Stimulated activated memory B cell treated with anti-CD40 and anti-IgM and Interleukin-4, amounts not matched to agents 10 μg/mL and 1 μg/mL and 100 μg/mL, for 72 hours (primary cell): ENCODE data around the gene MSLN.
A peak's percentile ranks its signal among the peaks of the same experiment; 100 is the strongest.

Source experiments
- ATAC-seq: fragments of 150-1000 bp; cut with Tn5 transposase; 2 replicates; pipeline ENCODE4 v1.10.0; 2021
- H3K27ac Mint-ChIP-seq: one replicate; pipeline ENCODE4 v1.8.0; 2022; ENCODE audit warnings: mild to moderate bottlenecking, mixed read lengths
- H3K27me3 Mint-ChIP-seq: one replicate; pipeline ENCODE4 v1.8.0; 2022; ENCODE audit warnings: mixed read lengths
- H3K36me3 Mint-ChIP-seq: one replicate; pipeline ENCODE4 v1.8.0; 2022; ENCODE audit warnings: mixed read lengths
- H3K4me1 Mint-ChIP-seq: one replicate; pipeline ENCODE4 v1.8.0; 2022; ENCODE audit warnings: mixed read lengths
- H3K4me3 Mint-ChIP-seq: one replicate; pipeline ENCODE4 v1.8.0; 2022; ENCODE audit warnings: mild to moderate bottlenecking, moderate library complexity, mixed read lengths
- H3K9me3 Mint-ChIP-seq: one replicate; pipeline ENCODE4 v1.8.0; 2022; ENCODE audit warnings: mixed read lengths

MSLN gene

DNA sequence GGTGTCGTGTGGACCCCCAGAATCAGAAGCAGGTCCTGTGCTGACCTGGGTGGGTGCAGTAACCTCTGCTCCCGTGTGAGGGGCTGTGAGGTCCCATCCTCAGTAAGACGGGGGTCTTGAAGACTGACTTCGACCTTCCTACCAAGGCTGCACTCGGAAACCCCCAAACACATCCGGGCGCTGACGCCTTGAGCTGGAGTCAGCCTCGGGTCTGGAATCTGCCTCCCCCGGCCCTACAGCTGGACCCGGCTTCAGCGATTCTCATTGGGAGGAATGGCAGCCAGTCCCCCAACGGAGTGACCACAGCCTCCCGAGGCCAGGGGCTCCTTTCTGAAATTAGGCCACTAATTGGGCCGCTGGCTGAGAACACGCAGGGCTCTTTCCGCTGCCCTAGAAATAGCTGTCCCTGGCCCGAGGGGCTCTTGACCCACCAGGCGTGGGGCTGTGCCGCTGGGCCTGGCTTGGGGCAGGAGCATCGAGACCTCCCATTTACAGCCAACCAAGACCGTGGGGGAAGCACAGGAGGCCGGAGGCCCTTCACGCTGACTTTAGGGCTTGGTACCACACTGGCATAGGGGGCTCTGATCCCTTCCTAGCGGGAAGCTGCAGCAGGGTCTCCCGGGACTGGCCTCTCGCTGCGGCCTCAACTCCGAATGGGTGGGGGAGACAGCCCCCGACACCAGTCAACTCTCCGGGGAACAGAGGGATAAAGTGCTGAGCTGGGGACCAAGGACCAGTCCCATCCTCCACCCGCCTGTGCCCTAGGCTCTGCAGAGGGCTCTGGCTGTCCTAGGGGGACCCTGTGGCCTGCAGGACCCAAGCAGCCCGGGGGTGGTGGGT is 42.6 kb downstream of the MSLN start:
- H3K4me1 Mint-ChIP-seq, result peaks cover 16% of the 10 kb centered on the region
- H3K9me3 Mint-ChIP-seq, result no peaks in the 10 kb centered on the region
- H3K4me3 Mint-ChIP-seq, result no peak overlapping the region
- H3K27ac Mint-ChIP-seq, result no peak overlapping the region
- H3K36me3 Mint-ChIP-seq, result peaks cover 6% of the 10 kb centered on the region
- ATAC-seq, result no peak
- H3K27me3 Mint-ChIP-seq, result peaks cover 34% of the 10 kb centered on the region

DNA sequence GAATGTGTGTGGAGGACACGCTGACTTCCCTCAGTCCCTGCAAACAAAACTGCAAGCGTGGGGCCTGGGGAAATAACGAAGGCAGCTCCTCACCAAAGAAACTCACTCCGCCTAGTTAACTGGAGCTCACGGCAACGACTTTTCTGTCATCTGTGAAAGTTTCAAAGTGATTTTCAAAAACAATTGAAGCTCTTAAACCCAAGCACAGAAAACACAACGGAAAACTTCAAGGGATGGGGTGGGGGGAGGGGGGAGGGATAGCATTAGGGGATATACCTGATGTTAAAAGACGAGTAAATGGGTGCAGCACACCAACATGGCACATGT is 43.2 kb downstream of the MSLN start:
- Mint-ChIP-seq H3K27me3 (peaks cover 33% of the 10 kb centered on the region), H3K27ac (no peak overlapping the region), H3K4me3 (no peak overlapping the region), H3K4me1 (peaks cover 15% of the 10 kb centered on the region), H3K36me3 (peaks cover under 1% of the 10 kb centered on the region), H3K9me3 (no peaks in the 10 kb centered on the region)
- ATAC-seq, result no peak

DNA sequence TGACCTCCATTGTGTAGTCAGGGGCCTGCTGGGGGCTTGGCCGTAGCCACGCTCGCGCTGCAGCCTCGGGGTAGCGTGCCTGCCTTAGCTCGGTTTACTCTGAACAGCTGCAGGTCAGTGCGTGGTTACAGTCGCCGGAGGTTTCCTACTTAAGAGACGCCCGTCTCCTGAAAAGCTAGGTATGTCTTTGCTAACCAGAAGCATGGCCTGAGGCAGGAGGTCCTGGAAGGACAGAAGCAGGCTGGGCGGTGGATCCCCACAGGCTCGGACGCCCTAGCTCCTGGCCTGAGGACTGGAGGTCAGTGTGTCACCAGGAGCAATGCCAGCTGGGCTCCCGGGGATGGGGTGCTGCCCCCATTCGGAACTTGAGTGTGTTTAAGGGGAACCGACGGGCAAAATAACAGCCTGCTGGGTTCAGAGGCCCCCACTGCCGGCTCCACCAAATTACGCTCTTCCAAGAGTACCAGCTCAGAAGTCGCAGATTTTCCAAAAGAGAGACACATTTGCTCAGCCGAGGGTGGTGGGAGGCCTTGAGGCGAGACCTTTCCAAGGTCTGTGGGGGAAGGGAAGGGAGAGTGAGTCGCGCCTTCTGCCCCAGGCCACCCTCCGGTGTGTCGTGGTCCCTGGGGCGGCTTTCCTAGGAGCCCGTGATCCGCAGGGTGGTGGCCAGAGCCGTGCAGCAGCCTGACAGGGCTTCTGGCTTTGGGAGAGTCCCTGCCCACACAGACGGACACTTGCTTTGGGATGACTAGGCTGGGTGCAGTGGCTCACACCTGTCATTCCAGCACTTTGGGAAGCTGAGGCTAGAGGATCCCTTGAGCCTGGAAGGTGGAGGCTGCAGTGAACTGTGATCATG is 43.9 kb downstream of the MSLN start:
- Mint-ChIP-seq H3K36me3 (no peaks in the 10 kb centered on the region), H3K9me3 (no peaks in the 10 kb centered on the region), H3K4me3 (no peak overlapping the region), H3K4me1 (peaks cover 11% of the 10 kb centered on the region), H3K27me3 (peaks cover 36% of the 10 kb centered on the region), H3K27ac (no peak overlapping the region)
- no peak for ATAC-seq

DNA sequence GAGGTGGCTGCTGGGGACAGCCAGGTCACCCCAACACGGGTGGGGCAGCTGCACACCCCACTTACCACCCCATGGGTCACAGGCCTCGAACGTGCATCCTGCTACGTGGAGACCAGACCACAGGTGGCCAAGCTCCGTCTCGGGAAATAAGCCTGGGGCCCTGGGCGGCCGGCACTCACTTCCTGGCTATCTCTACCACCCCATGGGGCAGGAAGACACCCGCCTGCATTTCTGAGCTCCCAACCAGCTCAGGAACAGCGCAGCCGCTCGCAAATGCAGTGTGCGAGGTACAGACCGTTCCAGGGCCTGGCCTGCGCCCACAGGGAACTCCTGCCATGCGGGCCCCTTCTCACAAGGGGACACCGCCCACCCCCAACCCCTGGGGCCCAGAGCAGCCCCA is 44.9 kb downstream of the MSLN start:
- no peak overlapping the region for H3K4me3 Mint-ChIP-seq
- peaks cover 47% of the 10 kb centered on the region for H3K27me3 Mint-ChIP-seq
- peaks cover 11% of the 10 kb centered on the region for H3K4me1 Mint-ChIP-seq
- H3K27ac Mint-ChIP-seq, result no peak overlapping the region
- H3K9me3 Mint-ChIP-seq, result no peaks in the 10 kb centered on the region
- no peak for ATAC-seq
- no peaks in the 10 kb centered on the region for H3K36me3 Mint-ChIP-seq

DNA sequence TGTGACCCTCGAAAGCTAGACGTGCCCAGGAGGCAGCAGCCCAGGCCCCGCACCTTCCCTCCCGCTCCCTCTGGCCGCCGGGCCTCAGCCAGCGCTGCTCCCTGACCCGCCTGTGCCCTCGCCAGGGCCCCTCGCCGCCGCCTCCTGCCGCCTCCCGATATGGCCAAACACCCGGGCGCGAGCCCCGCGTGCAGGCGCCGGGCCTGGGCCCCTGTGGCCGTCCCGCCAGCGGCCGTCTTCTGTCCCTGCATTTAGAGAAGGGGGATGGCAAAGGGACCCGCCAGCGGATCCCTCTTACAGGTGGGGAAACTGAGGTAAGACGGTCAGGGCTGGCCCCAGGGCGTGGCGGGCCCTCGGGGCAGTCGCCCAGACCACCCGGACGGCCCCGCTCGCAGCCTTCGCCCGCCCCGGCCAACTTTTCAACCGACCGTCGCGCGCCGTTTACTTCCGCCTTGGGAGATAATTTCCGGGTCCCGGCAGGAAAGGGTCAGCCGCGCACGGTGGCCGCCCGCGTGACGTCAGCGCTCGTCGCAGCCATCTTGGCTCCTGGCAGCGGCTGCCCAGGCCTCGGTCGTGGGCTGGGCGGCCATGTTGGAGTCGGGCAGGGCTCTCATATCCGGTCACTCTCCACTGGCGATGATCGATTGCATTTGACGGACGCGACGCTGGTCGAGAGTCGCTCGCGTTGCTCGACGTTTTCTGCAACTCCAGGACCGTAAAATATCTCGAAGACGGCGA is 47.0 kb downstream of the MSLN start:
- peaks cover 59% of the 10 kb centered on the region for H3K27me3 Mint-ChIP-seq
- peak overlapping the region; percentile 89 for H3K4me3 Mint-ChIP-seq
- ATAC-seq, result peak; percentile 95
- H3K9me3 Mint-ChIP-seq, result peaks cover 3% of the 10 kb centered on the region
- H3K4me1 Mint-ChIP-seq, result peaks cover 16% of the 10 kb centered on the region
- peak overlapping the region; percentile 91 for H3K27ac Mint-ChIP-seq
- H3K36me3 Mint-ChIP-seq, result peaks cover 6% of the 10 kb centered on the region

DNA sequence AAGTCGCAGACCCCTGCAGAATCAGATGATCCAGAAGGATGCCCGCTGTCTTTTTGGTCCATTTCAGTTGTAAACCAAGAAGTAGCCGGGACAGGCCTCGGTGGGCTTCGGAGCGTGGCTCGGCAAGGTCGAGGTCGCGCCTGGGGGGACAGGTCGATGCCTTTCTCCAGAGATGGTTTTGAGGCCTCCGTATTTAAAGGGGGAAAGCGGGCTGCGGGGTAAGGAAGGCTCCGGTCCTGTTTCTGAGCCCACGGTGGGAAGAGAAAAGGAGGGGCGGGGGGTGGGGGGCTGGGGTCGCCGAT is 47.5 kb downstream of the MSLN start:
- Mint-ChIP-seq H3K9me3 (peaks cover 3% of the 10 kb centered on the region), H3K4me1 (peaks cover 16% of the 10 kb centered on the region), H3K36me3 (peaks cover 6% of the 10 kb centered on the region), H3K4me3 (peak overlapping the region; percentile 89), H3K27me3 (peaks cover 63% of the 10 kb centered on the region), H3K27ac (peak overlapping the region; percentile 91)
- ATAC-seq, result no peak

DNA sequence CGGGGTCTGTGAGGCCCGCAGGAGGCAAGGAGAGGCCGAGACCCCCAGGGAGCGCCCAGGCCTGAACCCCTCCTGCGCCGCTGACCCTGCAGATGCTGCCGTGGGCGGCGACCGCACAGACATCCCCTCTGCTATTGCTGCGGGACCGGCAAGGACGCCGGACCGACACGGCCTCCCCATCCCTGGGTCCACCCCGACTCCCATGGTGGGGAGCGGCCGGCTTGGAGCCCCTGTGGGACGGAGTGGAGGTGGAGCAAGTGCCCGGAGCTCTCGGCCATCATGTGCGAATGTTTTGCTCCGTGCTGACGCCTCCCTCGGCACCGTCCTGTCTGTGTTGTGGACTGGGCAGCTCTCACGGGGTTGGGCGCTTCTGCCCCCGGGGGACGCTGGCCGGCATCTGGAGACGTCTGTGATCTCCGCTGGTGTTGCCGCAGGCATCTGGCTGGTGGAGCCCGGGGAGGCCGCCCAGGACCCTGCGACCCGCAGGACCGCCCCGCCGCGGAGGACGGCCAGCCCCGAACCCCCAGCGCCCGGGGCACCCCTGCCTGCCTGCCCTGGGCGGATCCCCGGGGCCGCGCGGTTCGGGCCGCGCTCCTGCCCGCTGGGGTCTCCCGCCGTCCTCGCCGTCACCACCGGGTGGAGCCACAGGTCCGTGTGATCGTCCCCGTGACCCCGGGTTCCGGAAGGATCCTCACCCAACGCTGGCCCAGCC is 52.8 kb downstream of the MSLN start:
- H3K4me1 Mint-ChIP-seq, result peaks cover 8% of the 10 kb centered on the region
- peaks cover 55% of the 10 kb centered on the region for H3K27me3 Mint-ChIP-seq
- H3K9me3 Mint-ChIP-seq, result peaks cover 3% of the 10 kb centered on the region
- peaks cover 6% of the 10 kb centered on the region for H3K36me3 Mint-ChIP-seq
- no peak overlapping the region for H3K27ac Mint-ChIP-seq
- peak overlapping the region; percentile 35 for H3K4me3 Mint-ChIP-seq
- peak; percentile 74 for ATAC-seq

DNA sequence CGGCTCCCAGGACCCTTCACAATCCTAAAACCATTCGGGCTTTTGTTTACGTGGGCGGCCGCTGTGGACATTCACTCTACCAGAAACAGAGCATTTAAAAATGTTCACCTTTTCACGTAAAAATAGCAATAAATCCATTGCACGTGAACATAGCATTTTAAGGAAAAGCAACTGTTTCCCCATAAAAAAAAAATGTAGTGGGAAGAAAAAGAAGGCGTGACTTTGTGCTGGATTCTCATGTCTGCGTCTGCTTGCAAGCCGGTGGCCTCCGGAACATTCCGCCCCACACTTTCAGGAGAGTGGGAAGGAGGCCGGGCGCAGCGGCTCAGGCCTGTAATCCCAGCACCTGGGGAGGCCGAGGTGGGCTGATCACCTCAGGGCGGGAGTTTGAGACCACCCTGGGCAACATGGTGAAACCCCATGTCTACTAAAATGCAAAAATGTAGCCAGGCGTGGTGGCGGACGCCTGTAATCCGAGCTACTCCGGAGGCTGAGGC is 53.4 kb downstream of the MSLN start:
- no peak for ATAC-seq
- H3K9me3 Mint-ChIP-seq, result peaks cover 3% of the 10 kb centered on the region
- no peak overlapping the region for H3K4me3 Mint-ChIP-seq
- peaks cover 6% of the 10 kb centered on the region for H3K4me1 Mint-ChIP-seq
- H3K27me3 Mint-ChIP-seq, result peaks cover 49% of the 10 kb centered on the region
- peaks cover 6% of the 10 kb centered on the region for H3K36me3 Mint-ChIP-seq
- H3K27ac Mint-ChIP-seq, result no peak overlapping the region

DNA sequence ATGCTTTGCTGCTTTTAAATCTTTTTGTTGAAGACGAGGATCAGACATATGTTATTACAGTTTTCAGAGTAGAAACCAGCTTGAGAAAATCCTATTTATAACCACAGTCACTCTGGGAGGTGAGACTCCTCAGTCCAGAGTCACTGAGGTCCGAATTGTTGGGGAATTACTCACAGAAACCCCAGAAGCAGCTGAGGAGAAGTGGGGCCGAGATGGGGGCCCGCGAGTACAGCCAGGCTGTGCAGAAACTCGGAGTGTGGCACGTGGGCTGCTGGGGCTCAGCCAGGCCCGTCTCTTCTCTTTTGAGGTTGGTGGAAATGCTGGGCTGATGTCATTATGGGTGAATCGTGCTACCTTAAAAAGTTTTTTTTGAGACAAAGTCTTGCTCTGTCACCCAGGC is 54.4 kb downstream of the MSLN start:
- Mint-ChIP-seq H3K36me3 (peaks cover 6% of the 10 kb centered on the region), H3K27me3 (peaks cover 38% of the 10 kb centered on the region), H3K4me1 (peaks cover 12% of the 10 kb centered on the region), H3K4me3 (no peak overlapping the region), H3K27ac (no peak overlapping the region), H3K9me3 (peaks cover 3% of the 10 kb centered on the region)
- ATAC-seq, result no peak

DNA sequence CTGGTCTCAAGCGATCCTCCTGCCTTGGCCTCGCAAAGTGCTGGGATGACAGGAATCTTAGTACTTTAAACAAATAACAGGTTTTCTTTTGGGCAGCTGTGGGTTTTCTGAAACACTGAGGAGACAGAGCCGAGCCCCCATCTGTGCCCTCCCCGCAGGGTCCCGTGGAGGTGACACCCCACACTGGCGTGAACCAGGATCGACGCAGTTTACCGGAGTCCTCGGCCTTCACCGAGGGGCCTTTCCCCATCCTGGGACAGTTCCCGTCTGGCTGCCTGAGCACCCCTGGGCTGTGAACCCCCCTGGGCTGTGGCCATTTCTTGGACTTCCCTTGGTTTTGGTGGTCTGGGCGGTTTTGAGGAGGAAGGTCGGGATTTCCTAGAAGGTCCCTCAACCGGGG is 55.3 kb downstream of the MSLN start:
- Mint-ChIP-seq H3K36me3 (peaks cover 6% of the 10 kb centered on the region), H3K4me1 (peaks cover 13% of the 10 kb centered on the region), H3K27ac (no peak overlapping the region), H3K27me3 (peaks cover 30% of the 10 kb centered on the region), H3K9me3 (peaks cover 3% of the 10 kb centered on the region), H3K4me3 (no peak overlapping the region)
- no peak for ATAC-seq

DNA sequence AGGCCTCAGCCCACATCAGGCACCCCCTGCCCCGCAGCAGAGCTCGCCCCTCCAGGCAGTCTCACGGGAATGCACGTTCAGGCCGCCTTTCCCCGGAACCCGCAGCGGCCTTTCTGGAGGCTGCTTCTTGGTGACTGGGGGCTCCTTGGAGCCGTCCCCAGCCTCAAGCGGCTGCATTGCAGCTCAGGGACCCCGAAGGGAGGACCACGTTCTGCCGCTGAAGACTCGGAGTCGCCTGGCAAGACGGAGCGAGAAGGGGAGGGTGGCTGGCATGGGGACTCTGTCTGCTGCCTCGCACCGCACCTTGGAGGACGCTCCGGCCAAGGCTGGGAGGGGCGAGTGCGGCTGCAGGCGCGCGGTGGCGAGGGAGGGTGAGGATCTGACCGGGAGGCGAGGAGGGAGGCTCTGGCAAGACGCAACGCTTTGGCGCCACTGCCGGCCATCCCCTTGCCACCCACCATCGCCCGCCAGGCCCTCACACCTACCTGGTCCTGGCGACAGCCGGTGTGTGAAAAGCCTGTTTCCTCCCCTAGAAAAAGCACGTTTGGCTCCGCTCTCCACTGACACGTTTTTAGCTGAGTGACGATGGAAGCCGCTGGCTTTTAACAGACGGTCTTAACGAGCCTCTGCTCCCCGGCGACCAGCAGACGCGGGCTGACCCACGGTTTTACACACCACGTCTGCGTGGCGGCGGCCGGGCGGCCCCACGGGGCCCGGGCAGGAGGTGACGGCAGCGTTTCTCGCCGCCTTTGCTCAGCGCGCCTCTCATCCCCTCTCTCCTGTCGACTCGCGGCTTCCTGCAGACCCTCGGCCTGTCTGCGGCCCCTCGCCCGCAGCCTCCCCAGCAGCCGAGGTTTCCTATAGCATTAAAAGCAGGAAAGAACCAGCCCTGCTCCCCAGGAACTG is 56.7 kb downstream of the MSLN start:
- Mint-ChIP-seq H3K27ac (no peak overlapping the region), H3K4me3 (no peak overlapping the region), H3K4me1 (peaks cover 10% of the 10 kb centered on the region), H3K36me3 (peaks cover 2% of the 10 kb centered on the region), H3K9me3 (peaks cover under 1% of the 10 kb centered on the region), H3K27me3 (peaks cover 23% of the 10 kb centered on the region)
- no peak for ATAC-seq

DNA sequence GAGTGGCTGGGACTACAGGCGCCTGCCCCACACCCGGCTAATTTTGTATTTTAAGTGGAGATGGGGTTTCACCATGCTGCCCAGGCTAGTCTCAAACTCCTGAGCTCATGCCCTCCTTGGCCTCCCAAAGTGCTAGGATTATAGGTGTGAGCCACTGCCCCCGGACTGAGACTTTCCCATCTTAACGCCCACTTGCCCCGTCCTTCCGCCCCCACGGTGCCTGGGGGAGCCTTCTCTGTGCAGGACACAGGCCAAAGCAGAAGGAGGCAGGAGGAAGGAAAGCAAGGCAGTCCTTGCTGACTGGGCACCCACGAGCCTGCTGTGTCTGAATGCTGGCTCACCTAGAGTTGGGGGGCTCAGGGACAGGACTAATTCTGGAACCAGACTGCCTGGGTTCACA is 57.6 kb downstream of the MSLN start:
- Mint-ChIP-seq H3K27me3 (peaks cover 21% of the 10 kb centered on the region), H3K4me1 (peaks cover 10% of the 10 kb centered on the region), H3K36me3 (no peaks in the 10 kb centered on the region), H3K27ac (no peak overlapping the region), H3K4me3 (no peak overlapping the region), H3K9me3 (no peaks in the 10 kb centered on the region)
- ATAC-seq, result no peak
